ENCODE measurements around the gene GORASP1.

GRCh38 chr3:39108200-39108710, 828 bp upstream of the GORASP1 start:
- TF ChIP-seq CTCF (IDR thresholded peaks at IDR 0.05) (no peak), POLR2A (IDR thresholded peaks at IDR 0.05) (no peak)
